Stimulated activated CD8-positive, alpha-beta memory T cell treated with anti-CD3 and anti-CD28 coated beads, Interleukin-15, amount 100 ng/mL, for 4 hours (primary cell): Measurements from ENCODE around the gene TSPOAP1.

ENCODE experiments used
- DNase-seq, 2 donors: peaks; one replicate each; pipeline ENCODE4 v3.0.0-alpha.2; 2020; ENCODE audit warnings: low read depth in 2 of 2

Gene TSPOAP1

GRCh38 chr17:58318065-58318481, 10.5 kb downstream of the TSPOAP1 start:
- DNase-seq: no peak

GRCh38 chr17:58317421-58318064, 11.1 kb downstream of the TSPOAP1 start:
- no peak for DNase-seq

- no peak for DNase-seq
These were observed 12.2 kb downstream of the TSPOAP1 start for GRCh38 chr17:58316260-58316960.

- DNase-seq: no peak
These were observed 12.8 kb downstream of the TSPOAP1 start for GRCh38 chr17:58315750-58316149.

GRCh38 chr17:58315281-58315711, 13.3 kb downstream of the TSPOAP1 start:
- DNase-seq: no peak

GRCh38 chr17:58314706-58315015, 13.9 kb downstream of the TSPOAP1 start:
- no peak for DNase-seq

GRCh38 chr17:58313815-58314705, 14.5 kb downstream of the TSPOAP1 start:
- DNase-seq: no peak

- no peak for DNase-seq
These were observed 15.8 kb downstream of the TSPOAP1 start for GRCh38 chr17:58312829-58313228.

- DNase-seq: no peak
These were observed 16.5 kb downstream of the TSPOAP1 start for GRCh38 chr17:58312021-58312630.

GRCh38 chr17:58311429-58311894, 17.1 kb downstream of the TSPOAP1 start:
- no peak for DNase-seq

- no peak for DNase-seq
These were observed 17.8 kb downstream of the TSPOAP1 start for GRCh38 chr17:58310511-58311428.

GRCh38 chr17:58309918-58310259, 18.7 kb downstream of the TSPOAP1 start:
- DNase-seq: no peak

GRCh38 chr17:58308985-58309917, 19.3 kb downstream of the TSPOAP1 start:
- DNase-seq: no peak

GRCh38 chr17:58308173-58308984, 20.2 kb downstream of the TSPOAP1 start:
- DNase-seq: no peak

GRCh38 chr17:58307468-58308172, 21.0 kb downstream of the TSPOAP1 start:
- no peak for DNase-seq

- DNase-seq: no peak
These were observed 22.3 kb downstream of the TSPOAP1 start for GRCh38 chr17:58306131-58306951.

GRCh38 chr17:58305626-58306025, 23.0 kb downstream of the TSPOAP1 start:
- no peak for DNase-seq
